GM21515 (cell line): ENCODE data around the gene HIRA.

Source experiments
- ATAC-seq: cut with Tn5 transposase; IDR thresholded peaks from one replicate; pipeline ENCODE4 v1.9.1; 2021; ENCODE audit not compliant: unreplicated experiment

HIRA gene

GRCh38 chr22:19431649-19432132 is at the start of gene HIRA:
HIRA (minus strand) TSS chr22:19431733; CDS start chr22:19431476, 257 bp downstream.
- ATAC-seq: peak; percentile 43

DNA sequence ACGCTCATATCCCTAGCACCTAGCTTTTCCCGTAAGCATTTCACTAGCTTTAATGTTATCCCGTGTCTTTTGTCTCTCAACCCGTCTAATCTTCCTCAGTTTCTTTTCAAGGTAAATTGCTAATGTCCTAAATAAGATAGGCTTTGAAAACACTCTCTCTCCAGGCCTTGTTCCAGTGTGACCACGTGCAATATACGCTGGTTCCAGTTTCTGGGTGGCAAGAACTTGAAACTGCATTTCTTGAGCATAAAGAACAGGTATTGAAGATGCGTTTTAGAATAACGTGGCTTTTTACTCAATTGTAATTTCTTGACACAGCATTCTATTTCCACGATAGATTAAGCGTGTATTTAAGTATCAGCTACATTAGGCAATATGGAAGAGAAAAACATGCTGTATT is 49.3 kb upstream of the HIRA start:
- ATAC-seq: no peak

DNA sequence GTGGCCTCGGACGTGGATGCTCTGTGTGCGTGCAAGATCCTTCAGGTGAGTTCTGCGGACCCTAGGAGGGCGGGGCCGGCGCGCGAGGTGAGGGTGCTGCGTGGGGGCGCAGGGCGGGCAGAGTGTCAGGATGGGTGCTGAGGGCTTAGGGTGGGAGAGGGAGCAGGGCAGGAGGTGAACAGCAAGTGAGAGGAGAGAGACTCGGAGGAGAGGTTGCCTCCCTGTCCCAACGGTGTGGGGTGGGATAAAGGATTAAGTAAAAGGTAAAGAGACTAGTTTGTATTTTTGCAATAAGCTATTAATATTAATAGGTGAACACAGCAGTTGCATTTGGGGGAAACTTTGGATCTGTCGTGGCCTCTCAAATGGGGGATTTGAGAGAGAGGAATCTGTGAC is 48.6 kb upstream of the HIRA start:
- no peak for ATAC-seq

DNA sequence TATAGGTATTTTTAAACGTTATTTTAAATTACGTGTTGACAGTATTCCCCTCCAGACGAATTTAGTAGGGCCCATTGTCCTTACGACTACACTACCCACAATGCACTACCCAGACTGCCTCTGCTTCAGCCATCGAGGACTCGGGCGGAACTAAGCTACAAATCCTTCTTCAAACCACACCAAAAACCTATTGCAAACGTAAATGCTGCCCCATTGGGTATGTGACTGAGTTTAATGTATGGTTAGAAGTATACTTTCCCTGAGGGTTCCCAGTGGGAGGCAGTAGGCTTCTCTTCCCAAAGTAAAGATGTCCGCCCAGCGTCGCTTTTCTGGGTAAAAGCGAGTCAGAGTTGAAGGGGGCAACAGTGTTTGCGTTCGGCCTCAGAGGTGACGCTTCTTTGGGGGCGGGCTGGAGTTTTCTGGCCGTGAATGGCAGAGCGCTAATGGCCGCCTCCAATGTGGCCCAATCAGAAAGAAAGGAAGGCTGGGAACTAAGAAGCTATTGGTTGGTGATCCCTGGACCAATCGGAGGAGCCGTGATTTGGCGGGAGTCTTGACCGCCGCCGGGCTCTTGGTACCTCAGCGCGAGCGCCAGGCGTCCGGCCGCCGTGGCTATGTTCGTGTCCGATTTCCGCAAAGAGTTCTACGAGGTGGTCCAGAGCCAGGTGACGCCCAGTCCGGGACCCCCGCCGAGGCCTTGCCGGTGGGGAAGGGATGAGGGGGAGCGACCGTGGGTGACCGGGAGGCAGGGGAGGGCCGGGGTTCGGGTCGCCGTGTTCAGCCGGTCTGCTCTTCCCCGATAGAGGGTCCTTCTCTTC is 48.0 kb upstream of the HIRA start, which contains the start of gene CDC45:
TSS of gene CDC45 (plus strand) at position 566 of the 818 bp plus-strand sequence. CDS start at position 615, 49 bp downstream.
- peak; percentile 80 for ATAC-seq

DNA sequence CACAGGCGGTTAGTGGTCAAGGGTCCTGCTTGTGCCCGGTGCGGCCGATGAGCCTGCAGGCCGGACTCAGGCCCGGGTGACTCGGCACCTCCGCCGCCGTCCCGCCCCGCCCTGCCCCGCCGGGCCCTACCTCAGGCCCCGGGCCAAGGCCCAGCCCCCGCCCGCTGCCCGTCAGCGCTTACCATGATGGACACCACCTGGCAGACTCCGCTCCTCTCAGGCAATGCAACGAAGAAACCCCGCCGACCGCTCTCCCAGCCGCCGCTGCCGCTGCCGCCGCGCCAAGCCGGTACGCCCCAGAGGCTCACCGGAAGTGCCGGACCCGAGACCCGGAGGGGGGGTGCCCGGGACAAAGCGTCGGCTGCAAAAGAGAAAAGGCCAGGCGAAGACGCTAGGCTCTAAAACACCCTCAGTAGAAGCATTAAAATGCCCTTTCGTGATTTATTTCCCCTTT is 47.4 kb upstream of the HIRA start, which contains the start of gene UFD1:
TSS of gene UFD1 (minus strand) at position 293 of the 454 bp plus-strand sequence. CDS start at position 185, 108 bp downstream.
- ATAC-seq: peak; percentile 38

GRCh38 chr22:19478045-19478900 is 46.7 kb upstream of the HIRA start:
- no peak for ATAC-seq

GRCh38 chr22:19477321-19478044 is 46.0 kb upstream of the HIRA start:
- no peak for ATAC-seq

DNA sequence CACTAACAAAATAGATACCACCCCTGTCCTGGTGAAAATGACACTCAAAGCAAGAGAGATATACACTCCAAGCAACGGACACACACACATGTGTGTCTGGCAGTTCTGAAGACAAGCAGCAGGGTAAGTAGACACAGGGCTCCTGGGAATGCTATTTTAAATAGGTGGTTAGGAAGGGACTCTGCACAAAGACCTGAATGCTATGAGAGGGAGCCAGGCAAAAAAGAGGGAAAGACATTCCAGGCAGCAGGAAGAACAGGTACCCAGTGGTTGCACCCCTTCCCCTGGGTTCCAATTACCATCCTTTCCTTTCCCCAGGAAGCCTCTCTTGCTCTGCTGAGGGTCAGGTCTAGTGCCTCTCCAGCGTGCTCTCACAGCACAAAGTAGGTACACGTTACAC is 44.5 kb upstream of the HIRA start:
- ATAC-seq: no peak

GRCh38 chr22:19473578-19473977 is 42.0 kb upstream of the HIRA start:
- no peak for ATAC-seq

DNA sequence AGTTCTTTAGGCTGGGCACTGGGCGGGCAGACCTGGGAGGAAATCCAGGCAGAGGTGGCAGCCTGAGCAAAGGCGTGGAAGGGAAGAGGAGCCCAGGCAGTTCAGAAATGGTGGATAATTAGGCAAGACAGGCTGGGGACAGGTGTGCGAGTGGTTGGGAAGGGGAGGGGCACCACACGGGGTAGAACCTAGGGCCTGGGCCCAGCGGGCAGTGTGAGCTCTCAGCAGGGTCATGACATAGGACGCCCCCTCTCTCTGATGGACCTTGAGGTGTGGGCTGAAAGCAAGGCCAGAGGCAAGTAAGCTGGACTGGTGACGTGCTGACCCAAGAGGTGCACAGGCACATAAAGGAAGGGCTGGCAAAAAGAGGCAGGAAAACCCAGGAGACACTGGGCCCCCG is 40.7 kb upstream of the HIRA start:
- no peak for ATAC-seq

DNA sequence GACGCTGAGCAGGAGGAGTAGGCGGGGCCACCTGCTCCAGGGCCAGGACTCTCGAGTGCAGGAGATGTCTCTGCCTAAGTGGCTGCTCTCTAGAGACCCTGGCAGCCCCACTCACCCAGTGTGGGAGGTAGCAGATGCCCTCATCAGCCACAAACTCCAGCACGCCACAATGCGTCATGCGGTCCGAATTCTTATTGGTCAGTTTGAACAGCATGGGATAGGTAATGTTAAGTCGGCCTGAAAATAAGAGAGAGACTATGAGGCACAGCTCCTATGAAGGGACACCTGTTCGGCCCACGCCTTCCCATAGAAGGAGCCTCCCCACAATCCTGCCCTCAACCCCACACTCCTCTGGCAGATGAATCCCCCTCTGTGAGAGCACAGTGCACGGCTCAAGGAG is 40.0 kb upstream of the HIRA start:
- no peak for ATAC-seq

- no peak for ATAC-seq
Measured at GRCh38 chr22:19470010-19470409, 38.5 kb upstream of the HIRA start.

DNA sequence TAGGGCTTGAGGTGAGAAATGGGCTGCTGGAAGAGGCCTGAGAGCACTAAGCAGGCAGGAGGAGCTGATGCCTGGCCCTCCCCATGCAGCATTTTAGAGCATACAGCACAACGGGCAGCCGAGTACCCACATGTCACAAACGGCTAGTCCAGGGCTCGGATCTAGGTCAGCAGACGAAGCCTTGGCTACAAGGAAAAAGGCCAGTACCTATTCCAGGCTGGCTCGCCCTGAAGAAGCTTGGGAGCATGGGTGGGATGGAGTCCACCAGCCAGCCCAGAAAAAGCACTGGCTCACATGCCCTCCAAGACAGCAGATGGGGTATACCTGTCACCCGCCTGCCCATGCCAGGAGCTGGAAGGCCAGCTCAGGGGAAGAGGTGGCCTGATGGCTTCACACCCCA is 37.9 kb upstream of the HIRA start:
- ATAC-seq: no peak

DNA sequence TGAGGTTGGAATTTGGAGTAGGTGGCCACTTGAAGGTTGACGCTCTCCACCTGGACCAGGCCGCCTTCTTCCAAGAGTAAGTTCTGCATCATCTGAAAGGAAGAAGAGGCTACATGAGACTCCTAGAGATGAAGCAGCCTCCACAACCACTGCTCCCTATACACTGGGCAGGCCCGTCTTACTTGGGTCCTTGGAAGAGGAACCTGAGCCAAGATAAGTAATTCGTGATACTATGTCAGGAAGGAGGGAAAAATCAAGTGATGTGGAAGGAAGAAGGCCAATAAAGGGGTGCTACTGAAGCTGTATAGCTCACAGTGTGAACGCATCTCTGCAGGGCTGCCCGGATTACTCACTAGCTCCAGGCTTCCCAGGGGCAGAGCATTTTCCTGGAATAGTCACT is 36.4 kb upstream of the HIRA start:
- no peak for ATAC-seq

DNA sequence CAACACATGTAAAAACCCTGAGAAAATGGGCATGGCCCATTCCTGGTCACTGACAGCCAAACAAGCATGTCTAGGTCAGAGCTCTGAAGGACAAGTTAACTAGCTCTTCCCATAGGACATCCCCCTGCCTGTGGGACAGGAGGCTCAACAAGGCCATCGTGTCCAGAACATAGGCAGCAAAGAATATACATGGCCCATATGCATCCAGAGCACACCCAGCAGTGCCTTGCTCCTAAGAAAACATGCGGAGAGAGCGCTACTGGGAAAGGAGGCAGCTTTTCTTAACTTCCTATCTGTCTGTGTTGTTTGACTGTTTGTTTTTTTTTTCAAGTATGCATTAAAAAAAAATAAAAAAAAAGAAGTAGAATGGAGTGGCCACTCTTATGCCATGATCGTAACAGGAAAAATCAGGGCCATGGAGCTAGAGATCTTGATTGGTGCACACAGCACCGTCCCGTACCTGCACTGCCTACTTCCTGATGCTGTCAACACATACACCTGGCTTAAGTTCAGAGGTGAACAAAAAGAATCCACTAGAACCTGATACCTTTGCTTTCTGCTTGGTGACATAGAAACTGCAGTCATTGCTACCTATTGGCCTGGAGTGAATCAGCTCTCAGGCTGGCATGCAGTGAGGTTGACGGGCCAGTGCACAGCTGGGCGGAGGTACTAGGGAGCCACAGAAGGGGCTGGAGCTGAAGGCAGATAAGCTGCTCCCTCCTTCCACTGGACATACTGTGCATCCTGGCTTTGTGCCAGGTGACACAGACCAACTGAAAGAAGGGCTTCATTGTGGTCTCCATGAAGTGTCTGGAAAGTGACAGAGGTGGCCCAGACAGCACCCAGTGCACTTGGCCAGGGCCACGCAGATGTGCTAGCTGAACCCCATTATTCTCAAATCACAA is 35.6 kb upstream of the HIRA start:
- ATAC-seq: no peak

- ATAC-seq: no peak
Measured at GRCh38 chr22:19466126-19466716, 34.7 kb upstream of the HIRA start.

DNA sequence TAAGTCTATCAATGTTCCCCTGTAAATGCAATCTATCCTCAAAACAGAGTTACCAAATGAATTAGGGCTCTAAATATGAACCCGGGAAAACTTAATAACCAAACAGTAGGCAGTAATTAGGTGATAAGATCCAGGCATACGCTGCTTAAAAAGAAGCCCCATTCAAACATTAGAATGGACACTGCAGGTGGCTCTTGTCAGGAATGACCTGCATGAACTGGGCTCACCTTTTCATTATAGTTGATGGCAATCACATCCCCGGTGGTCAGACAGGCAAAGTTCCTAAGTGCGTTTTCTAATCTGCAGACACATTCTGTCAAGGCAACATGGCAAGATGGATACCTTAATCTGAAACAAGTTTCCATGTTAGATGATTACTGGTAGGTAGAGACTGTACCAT is 33.4 kb upstream of the HIRA start:
- no peak for ATAC-seq

DNA sequence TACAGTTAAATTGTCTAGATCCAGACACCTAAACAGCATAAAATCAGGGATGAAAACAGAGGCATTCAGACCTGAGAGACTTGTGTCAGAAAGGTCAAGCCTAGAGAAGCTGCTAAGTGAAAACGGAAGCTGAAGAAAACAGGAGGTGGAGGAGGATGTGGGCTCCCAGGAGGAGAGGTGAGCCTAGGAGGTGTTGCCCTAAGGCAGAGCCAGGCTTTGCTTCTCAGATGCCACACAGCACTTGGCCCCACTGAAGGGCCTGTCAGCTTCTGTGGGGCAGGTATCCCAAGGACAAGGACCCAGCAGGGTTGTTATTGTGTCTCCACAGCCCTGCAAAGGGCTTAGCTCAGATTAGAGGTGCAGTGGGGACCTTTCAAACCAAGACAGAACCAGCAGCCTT is 33.0 kb upstream of the HIRA start:
- no peak for ATAC-seq
